Choroid plexus epithelial cell (primary cell): ENCODE measurements around the gene TCN1.

Experiments
- DNase-seq: peaks from one replicate; pipeline ENCODE4 v3.0.0-alpha.2; 2010; ENCODE audit warnings: low read depth
- H3K4me3 ChIP-seq: 2 replicates; pipeline ENCODE4 v1.5.1; 2011; ENCODE audit warnings: low read depth, mild to moderate bottlenecking, control low read depth, low read length, moderate library complexity
- TF ChIP-seq, protein P1 (sequence below): conservative IDR thresholded peaks from 2 replicates; pipeline ENCODE4 v1.5.1; 2011; ENCODE audit warnings: low read depth, mild to moderate bottlenecking, control low read depth, inconsistent platforms, low read length, moderate library complexity

The TCN1 gene

DNA sequence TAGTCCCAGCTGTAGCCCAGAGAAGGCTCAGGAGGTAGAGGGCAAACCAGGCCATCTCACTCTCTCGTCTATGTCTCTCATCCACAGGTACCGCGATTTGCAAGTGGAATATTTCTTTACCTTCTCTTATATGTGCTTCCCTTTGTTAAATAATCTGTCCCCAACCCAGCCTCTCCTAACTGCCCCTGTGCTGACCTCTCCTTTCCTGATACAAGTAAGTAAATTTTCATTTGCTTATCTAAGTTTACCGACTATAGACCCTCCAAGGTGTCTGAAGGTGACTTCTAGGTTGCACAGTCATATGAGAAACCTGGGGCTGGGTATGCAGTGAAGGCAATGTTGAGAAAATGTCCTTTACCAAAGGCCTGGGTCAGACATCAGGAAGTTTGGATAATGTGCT is 20.9 kb downstream of the TCN1 start, which contains the start of gene CBLIF:
Gene CBLIF, minus strand, starts transcription at position 101 of the 400 bp plus-strand sequence. Its CDS starts 46 bp downstream, at position 55.
- TF ChIP-seq, protein P1, sequence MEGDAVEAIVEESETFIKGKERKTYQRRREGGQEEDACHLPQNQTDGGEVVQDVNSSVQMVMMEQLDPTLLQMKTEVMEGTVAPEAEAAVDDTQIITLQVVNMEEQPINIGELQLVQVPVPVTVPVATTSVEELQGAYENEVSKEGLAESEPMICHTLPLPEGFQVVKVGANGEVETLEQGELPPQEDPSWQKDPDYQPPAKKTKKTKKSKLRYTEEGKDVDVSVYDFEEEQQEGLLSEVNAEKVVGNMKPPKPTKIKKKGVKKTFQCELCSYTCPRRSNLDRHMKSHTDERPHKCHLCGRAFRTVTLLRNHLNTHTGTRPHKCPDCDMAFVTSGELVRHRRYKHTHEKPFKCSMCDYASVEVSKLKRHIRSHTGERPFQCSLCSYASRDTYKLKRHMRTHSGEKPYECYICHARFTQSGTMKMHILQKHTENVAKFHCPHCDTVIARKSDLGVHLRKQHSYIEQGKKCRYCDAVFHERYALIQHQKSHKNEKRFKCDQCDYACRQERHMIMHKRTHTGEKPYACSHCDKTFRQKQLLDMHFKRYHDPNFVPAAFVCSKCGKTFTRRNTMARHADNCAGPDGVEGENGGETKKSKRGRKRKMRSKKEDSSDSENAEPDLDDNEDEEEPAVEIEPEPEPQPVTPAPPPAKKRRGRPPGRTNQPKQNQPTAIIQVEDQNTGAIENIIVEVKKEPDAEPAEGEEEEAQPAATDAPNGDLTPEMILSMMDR: no peak
- no peak within 1 kb of the TSS for H3K4me3 ChIP-seq
- DNase-seq: no peak

DNA sequence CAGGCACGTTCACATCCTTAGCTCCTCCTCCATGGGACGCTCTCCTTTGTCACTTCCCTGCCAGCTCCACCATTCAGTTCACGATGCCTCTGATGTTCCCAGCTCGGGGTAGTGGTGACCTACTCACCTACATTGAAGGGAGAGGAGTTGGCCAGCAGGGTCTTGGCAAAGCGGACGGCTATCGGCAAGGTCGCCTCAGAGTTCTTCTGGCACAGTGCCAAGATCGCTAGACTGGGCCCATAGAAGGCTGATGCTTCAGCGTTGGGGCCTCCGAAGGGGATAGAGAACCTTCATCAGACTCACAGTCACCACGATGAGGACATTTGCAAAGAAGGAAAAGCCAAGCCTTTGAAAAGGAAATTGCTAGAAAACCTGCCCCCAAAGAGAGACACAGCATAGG is 24.0 kb downstream of the TCN1 start:
- TF ChIP-seq, protein P1: no peak
- no peak for DNase-seq
- H3K4me3 ChIP-seq: no peak overlapping the region

DNA sequence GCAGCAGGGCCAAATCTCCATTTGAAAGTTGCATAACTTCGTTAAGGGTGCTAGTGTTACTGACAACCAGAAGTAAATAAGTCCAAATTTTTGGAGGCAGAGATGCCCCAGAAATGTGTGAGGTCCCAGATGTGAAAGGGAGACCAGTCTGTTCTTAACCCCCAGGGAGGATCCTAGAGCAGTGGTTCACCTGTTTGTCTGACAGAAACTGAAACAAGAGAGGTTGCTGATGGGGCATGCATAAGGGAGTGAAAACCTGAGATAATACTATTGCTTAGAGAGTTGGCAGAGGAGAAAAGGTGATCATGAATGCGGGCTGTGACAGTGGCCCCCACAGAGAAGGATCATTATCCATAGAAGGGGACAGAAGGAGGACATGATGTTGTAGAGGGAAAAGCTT is 24.8 kb downstream of the TCN1 start:
- DNase-seq: no peak
- no peak overlapping the region for H3K4me3 ChIP-seq
- TF ChIP-seq, protein P1: no peak

DNA sequence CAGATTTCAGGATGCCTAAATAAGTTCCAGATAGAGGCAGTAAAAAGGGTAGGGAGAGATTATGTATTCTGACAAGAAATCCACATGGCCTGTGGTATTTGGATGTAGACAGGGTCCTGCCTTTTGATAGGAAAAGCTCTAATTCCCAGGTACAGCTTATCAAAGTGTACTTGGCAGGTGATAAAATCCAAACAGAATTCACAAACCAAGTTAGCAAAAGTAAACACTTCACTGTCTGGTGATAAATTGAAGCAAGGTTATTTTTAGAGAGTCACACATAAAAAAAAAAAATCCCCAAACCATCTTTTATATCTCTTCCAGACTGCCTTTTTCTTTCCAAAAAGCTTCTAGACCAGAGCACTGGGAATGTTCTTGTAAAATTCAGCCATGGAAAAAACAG is 26.7 kb downstream of the TCN1 start:
- no peak for DNase-seq
- no peak overlapping the region for H3K4me3 ChIP-seq
- TF ChIP-seq, protein P1: no peak

DNA sequence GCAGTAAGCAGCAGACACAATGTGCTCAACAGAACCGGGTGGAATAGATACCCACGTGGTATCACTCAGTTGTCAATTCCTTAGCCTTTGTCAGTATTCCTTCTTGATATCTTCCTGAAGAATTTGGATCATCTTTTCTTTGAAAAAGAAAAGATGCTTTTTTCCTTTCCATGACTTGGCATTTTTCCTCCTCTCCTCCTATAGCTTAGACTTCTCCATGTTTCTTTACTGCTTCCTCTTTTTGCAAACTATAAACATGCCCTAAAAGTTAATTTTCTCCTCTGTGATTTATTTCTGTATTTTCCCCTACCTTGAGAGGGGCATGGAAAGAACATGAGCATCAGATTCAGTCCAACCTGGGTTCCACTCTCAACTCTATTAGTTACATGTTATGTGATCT is 32.7 kb downstream of the TCN1 start:
- no peak overlapping the region for H3K4me3 ChIP-seq
- TF ChIP-seq, protein P1: no peak
- no peak for DNase-seq

DNA sequence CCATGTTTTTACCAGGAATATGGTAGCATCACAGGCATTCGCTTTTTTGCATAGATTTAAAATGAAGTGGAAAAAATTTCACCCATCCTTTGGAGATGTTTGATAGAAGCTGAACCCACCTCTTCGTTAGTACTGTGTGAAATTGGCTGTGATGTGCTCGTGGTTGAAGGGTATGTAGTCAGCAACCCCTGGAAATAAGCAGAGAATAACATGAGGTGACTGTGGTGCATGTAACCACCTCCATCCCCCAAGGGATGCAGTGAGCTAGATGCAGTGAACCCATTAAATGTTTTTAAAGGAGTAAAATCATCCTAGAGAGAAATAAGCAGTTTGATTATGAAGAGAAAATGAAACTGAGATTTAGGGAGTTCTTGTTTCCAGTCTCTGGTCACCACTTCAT is 36.9 kb downstream of the TCN1 start:
- no peak overlapping the region for H3K4me3 ChIP-seq
- DNase-seq: no peak
- TF ChIP-seq, protein P1: no peak

DNA sequence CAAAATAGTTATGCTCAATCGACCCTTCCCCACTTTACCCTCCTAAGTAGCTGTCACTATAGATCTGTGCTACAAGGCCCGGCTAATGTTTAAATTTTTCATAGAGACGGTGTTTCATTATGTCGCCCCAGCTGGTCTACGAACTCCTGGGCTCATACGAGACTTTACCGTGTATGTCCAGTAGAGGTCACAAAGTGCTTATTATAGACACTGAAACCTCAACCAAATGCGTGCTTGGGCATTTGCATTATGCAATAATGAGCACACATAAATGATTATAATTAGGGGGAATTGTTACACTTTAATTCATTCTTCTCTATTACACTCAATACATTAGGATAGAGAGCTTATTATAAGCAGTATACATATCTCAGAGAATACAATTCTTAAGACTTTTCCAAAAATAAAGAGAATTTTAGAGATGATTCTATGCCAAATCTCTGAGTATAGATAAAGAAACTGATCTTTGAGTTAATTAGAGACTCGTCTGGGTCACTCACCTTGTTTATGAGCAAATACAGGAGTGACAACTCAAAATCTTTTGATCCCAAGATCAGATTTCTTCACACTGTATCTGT is 43.2 kb downstream of the TCN1 start:
- TF ChIP-seq, protein P1: peak; percentile 74
- peak; percentile 76 for DNase-seq
- H3K4me3 ChIP-seq: no peak overlapping the region
